ENCODE data around the gene SULT1A1. TPM values are rescaled to one million over a fixed set of nuclear protein-coding genes. Genes with fewer than 3 reads are reported as not detected.

The SULT1A1 gene
- total RNA-seq, 4 donors from 2014 or later, result 4.1 to 17.2 (median 8.3) TPM

DNA sequence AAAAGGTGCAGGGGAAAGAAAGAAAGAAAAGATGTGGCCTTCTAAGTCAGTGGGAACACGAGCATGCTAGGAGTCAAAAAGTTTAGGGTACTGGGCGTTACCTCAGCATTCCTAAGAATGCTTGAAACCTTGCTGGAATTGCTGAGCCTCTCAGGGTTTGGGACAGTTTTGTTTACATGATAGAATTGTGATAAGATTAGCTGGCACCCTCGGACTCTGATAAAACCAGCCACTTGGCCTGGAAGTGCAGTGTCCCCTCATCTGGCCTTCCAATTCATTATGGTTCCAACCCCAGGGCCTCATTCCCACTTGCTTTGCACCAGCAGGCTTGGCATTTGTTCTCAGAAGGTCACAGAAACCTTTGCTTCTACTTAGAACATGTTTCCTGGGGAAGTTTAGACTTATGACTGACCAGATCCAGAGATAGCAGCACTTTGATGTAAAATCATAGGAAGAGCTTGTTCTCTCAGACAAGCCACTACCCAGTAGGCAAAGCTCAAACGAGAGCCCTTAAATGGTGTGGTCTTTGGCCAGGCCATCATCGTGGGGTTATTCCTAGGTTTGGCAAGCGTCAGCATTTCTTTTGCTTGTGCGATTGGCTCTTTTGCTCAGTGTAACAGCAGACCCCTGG is 48.2 kb downstream of the SULT1A1 start:
- peaks cover 0 to 38% (median 0%) of the 10 kb centered on the region in 3 donors for H3K36me3 ChIP-seq
- intact Hi-C loops (cut with DNase I), result no loop called here
- no peaks in the 10 kb centered on the region for H3K27me3 ChIP-seq
- TF ChIP-seq, protein P1, sequence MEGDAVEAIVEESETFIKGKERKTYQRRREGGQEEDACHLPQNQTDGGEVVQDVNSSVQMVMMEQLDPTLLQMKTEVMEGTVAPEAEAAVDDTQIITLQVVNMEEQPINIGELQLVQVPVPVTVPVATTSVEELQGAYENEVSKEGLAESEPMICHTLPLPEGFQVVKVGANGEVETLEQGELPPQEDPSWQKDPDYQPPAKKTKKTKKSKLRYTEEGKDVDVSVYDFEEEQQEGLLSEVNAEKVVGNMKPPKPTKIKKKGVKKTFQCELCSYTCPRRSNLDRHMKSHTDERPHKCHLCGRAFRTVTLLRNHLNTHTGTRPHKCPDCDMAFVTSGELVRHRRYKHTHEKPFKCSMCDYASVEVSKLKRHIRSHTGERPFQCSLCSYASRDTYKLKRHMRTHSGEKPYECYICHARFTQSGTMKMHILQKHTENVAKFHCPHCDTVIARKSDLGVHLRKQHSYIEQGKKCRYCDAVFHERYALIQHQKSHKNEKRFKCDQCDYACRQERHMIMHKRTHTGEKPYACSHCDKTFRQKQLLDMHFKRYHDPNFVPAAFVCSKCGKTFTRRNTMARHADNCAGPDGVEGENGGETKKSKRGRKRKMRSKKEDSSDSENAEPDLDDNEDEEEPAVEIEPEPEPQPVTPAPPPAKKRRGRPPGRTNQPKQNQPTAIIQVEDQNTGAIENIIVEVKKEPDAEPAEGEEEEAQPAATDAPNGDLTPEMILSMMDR (IDR thresholded peaks at IDR 0.05), result no peak
- TF ChIP-seq POLR2A (IDR thresholded peaks at IDR 0.05), result no peak
- DNase-seq, result no peak
- no peaks in the 10 kb centered on the region for H3K9me3 ChIP-seq
- H3K27ac ChIP-seq, result no peak overlapping the region
- peaks cover 0 to 6% (median 0%) of the 10 kb centered on the region in 3 donors for H3K4me1 ChIP-seq
- 72 to 73% methylated on average over 7 of the region's 7 CpGs for WGBS, 2 donors
- no peak overlapping the region for H3K4me3 ChIP-seq

DNA sequence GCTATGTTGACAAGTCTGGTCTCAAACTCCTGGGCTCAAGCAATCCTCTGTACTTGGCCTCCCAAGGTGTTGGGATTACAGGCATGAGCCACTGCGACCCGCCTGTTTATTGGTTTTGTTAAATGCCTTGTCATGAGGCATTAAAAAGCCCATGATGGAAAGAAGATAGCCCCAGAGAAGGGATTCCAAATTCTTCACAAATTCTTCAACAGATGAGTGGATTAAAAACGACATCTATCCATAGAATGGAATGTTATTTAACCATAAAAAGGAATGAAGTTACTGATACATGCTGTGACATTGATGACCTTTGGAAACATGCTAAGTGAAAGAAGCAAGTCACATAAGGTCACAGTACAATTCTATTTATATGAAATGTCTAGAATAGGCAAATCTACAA is 51.4 kb downstream of the SULT1A1 start:
- TF ChIP-seq POLR2A (IDR thresholded peaks at IDR 0.05), result no peak
- TF ChIP-seq, protein P1 (IDR thresholded peaks at IDR 0.05), result no peak
- Histone ChIP-seq H3K9me3 (no peaks in the 10 kb centered on the region), H3K36me3 (peaks cover 0 to 35% (median 0%) of the 10 kb centered on the region in 3 donors), H3K4me1 (peaks cover 6 to 23% (median 11%) of the 10 kb centered on the region in 3 donors), H3K27ac (no peak overlapping the region), H3K27me3 (no peaks in the 10 kb centered on the region), H3K4me3 (no peak overlapping the region)
- WGBS, 2 donors, result 71 to 80% methylated on average over 3 of the region's 3 CpGs
- no peak for DNase-seq
- intact Hi-C loops (cut with DNase I), result no loop called here

DNA sequence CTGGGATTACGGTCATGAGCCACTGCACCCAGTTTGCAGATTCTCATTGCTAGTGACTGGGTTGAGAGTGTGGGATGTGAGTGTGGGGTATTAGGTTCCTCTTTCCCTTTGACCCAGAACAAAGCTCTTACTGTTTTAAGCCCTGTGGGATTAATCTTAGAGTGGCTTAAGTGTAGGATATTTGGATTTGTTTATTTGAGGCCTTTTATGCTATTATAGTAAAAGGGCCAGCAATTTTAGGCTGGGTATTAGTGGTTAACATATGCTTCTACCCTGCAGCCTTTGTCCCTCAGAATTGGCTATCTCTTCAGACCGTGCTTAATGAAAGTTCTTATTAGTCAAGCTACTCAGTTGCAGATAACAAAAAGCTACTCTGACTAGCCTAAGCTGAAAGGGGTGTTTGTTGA is 52.9 kb downstream of the SULT1A1 start:
- H3K9me3 ChIP-seq, result no peaks in the 10 kb centered on the region
- peaks cover 10 to 24% (median 11%) of the 10 kb centered on the region in 3 donors for H3K4me1 ChIP-seq
- no peak overlapping the region for H3K4me3 ChIP-seq
- H3K27ac ChIP-seq, result no peak overlapping the region
- intact Hi-C loops (cut with DNase I), result no loop called here
- H3K36me3 ChIP-seq, result peaks cover 0 to 35% (median 0%) of the 10 kb centered on the region in 3 donors
- 86 to 88% methylated on average over 2 of the region's 2 CpGs for WGBS, 2 donors
- DNase-seq, result no peak
- no peak for TF ChIP-seq POLR2A (IDR thresholded peaks at IDR 0.05)
- TF ChIP-seq, protein P1 (IDR thresholded peaks at IDR 0.05), result no peak
- no peaks in the 10 kb centered on the region for H3K27me3 ChIP-seq

DNA sequence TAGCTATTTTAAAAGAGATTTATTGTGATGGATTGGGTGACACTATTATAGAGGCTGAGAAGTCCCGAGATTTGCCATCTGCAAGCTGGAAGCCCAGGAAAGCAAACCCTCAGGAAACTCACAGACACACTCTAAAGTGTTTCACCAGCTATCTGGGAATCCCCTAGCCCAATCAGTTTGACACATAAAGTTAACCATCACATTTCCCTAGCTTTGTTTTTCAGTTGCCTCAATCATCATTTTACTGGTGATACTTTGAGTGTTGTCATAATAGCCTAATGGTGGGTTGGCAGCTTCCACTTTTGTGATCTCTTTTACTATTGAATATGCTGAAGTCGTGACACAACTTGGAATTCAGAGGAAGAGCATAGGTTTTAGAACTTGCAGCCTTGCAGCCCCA is 54.3 kb downstream of the SULT1A1 start:
- H3K4me3 ChIP-seq, result no peak overlapping the region
- no peaks in the 10 kb centered on the region for H3K9me3 ChIP-seq
- no peaks in the 10 kb centered on the region for H3K27me3 ChIP-seq
- no peak for DNase-seq
- TF ChIP-seq, protein P1 (IDR thresholded peaks at IDR 0.05), result no peak
- no peak for TF ChIP-seq POLR2A (IDR thresholded peaks at IDR 0.05)
- intact Hi-C loops (cut with DNase I), result no loop called here
- H3K27ac ChIP-seq, result no peak overlapping the region
- WGBS, 2 donors, result 67 to 77% methylated on average over 2 of the region's 2 CpGs
- H3K36me3 ChIP-seq, result peaks cover 0 to 35% (median 0%) of the 10 kb centered on the region in 3 donors
- peaks cover 10 to 22% (median 11%) of the 10 kb centered on the region in 3 donors for H3K4me1 ChIP-seq

Other genes starting within 250 kb of the SULT1A1 start
- 1 to 10 TPM in 3 of 4 donors, under 1 TPM in 1; 0.21 to 3.8 (median 2.1) TPM for gene NPIPB6, start 246.5 kb downstream of the SULT1A1 start, total RNA-seq
- gene EIF3CL, start 206.2 kb downstream of the SULT1A1 start, total RNA-seq, result 100 to 1,000 TPM; 115 to 271 (median 124) TPM
- gene NPIPB7, start 137.7 kb downstream of the SULT1A1 start, total RNA-seq, result not detected
- 10 to 100 TPM; 12.2 to 40.2 (median 19.0) TPM for gene CLN3, start 118.0 kb downstream of the SULT1A1 start, total RNA-seq
- gene APOBR, start 115.4 kb downstream of the SULT1A1 start, total RNA-seq, result 1 to 10 TPM in 2 of 4 donors, under 1 TPM in 2; 0.49 to 2.1 (median 0.98) TPM
- gene IL27, start 103.2 kb downstream of the SULT1A1 start, total RNA-seq, result not detected
- 10 to 100 TPM in 3 of 4 donors, 1 to 10 TPM in 1; 5.2 to 21.4 (median 15.0) TPM for gene NUPR1, start 71.1 kb downstream of the SULT1A1 start, total RNA-seq
- gene SGF29, start 56.1 kb downstream of the SULT1A1 start, total RNA-seq, result 10 to 100 TPM; 11.0 to 31.3 (median 13.1) TPM
- gene SULT1A2, start 13.0 kb downstream of the SULT1A1 start, total RNA-seq, result under 1 TPM in 3 of 4 donors, not detected in 1; 0.26 to 0.49 (median 0.38) TPM
- under 1 TPM in 1 of 4 donors, not detected in 3; 0.22 TPM for gene NPIPB8, start 28.0 kb upstream of the SULT1A1 start, total RNA-seq
- 100 to 1,000 TPM; 187 to 337 (median 204) TPM for gene EIF3C, start 101.4 kb upstream of the SULT1A1 start, total RNA-seq
- 1 to 10 TPM in 1 of 4 donors, not detected in 3; 5.0 TPM for gene NPIPB9, start 141.7 kb upstream of the SULT1A1 start, total RNA-seq
- 10 to 100 TPM; 42.1 to 72.7 (median 67.1) TPM for gene ATXN2L, start 213.0 kb upstream of the SULT1A1 start, total RNA-seq
- 100 to 1,000 TPM; 105 to 143 (median 121) TPM for gene TUFM, start 236.3 kb upstream of the SULT1A1 start, total RNA-seq